Measurements from ENCODE around the gene SLC35B2. TPM values are rescaled to one million over a fixed set of nuclear protein-coding genes. Genes with fewer than 3 reads are reported as not detected.

SLC35B2 gene
- polyA plus RNA-seq, 1 experiment, result 145 TPM

DNA sequence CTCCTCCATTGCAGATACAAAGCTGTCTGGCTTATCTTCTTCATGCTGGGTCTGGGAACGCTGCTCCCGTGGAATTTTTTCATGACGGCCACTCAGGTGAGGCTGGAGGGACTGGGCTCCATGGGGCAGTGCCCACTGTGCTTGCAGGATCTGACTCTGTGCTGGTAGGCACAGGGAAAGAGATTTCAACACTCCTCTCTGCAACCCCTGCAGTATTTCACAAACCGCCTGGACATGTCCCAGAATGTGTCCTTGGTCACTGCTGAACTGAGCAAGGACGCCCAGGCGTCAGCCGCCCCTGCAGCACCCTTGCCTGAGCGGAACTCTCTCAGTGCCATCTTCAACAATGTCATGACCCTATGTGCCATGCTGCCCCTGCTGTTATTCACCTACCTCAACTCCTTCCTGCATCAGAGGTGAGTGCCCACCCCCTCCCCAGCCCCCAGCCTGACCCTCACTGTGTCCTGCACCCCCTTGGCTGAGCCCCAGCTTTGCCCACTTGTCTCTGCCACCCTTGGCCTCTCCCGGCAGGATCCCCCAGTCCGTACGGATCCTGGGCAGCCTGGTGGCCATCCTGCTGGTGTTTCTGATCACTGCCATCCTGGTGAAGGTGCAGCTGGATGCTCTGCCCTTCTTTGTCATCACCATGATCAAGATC is 27.8 kb downstream of the SLC35B2 start:
- POLR2A ChIA-PET, result no interaction called here
- Histone ChIP-seq H3K36me3 (ENCODE audit: control insufficient read depth, insufficient read depth, low read length) (no peaks in the 10 kb centered on the region; the same call in 1 of the 2 replicates), H3K27me3 (ENCODE audit: control insufficient read depth, insufficient read depth, low read length) (no peaks in the 10 kb centered on the region), H3K4me3 (ENCODE audit: low read depth, low read length) (no peak overlapping the region)
- DNase-seq (ENCODE audit: low read depth), result no peak
- CTCF ChIA-PET, result interaction anchor here (1.3 kb wide), 1 partner anchor 25 kb away, joined by 5 read pairs; no protein-coding TSS in a partner anchor
- TF ChIP-seq, protein P1, sequence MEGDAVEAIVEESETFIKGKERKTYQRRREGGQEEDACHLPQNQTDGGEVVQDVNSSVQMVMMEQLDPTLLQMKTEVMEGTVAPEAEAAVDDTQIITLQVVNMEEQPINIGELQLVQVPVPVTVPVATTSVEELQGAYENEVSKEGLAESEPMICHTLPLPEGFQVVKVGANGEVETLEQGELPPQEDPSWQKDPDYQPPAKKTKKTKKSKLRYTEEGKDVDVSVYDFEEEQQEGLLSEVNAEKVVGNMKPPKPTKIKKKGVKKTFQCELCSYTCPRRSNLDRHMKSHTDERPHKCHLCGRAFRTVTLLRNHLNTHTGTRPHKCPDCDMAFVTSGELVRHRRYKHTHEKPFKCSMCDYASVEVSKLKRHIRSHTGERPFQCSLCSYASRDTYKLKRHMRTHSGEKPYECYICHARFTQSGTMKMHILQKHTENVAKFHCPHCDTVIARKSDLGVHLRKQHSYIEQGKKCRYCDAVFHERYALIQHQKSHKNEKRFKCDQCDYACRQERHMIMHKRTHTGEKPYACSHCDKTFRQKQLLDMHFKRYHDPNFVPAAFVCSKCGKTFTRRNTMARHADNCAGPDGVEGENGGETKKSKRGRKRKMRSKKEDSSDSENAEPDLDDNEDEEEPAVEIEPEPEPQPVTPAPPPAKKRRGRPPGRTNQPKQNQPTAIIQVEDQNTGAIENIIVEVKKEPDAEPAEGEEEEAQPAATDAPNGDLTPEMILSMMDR (IDR thresholded peaks at IDR 0.05; ENCODE audit: insufficient read depth, low read depth, low read length), result no peak

DNA sequence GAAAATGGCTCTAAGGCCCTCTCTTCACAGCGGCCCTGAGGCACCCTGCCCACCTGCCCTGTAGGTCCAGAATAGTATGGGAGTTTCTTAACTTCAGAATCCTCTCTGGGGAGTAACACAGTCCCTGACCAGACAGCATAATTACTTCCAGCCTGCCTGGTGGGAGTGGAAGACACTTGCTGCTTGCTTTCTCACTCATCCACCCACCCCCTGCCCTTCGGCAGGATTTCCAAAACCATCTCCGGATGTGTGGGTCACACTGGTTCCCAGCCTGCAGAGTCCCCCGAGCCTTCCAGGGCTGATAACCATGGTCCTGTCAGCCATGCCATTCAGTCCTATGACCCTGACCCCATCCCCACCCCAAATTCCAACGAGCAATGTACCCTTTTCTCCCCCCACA is 28.5 kb downstream of the SLC35B2 start:
- no peak for DNase-seq (ENCODE audit: low read depth)
- POLR2A ChIA-PET, result no interaction called here

DNA sequence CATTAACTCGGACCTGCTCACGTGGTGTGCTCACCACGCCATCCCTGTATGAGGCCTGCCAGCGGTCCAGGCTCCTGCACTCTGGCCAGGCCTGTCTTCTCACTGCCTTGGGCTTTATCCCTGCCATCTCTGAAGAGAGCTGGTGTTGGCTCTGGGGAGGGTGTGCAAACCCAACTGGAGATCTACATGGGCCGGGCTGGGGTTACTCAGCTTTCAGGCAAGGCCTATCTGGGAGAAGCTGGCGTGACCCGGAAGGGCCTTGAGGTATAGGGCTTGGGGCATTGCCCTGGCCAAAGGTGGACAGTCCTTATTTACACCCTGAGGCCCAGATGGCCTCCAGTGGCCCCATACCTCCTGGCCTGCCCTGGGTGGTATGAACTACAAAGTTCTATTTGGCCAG is 28.9 kb downstream of the SLC35B2 start:
- TF ChIP-seq, protein P1 (IDR thresholded peaks at IDR 0.05; ENCODE audit: insufficient read depth, low read depth, low read length), result no peak
- ChIA-PET CTCF (interaction anchor here (0.7 to 1.9 kb wide), 3 partner anchors 8 to 56 kb away, joined by 3 to 9 read pairs (median 6); no protein-coding TSS in a partner anchor), POLR2A (no interaction called here)
- Histone ChIP-seq H3K27me3 (ENCODE audit: control insufficient read depth, insufficient read depth, low read length) (no peaks in the 10 kb centered on the region), H3K4me3 (ENCODE audit: low read depth, low read length) (no peak overlapping the region), H3K36me3 (ENCODE audit: control insufficient read depth, insufficient read depth, low read length) (no peaks in the 10 kb centered on the region; the same call in 1 of the 2 replicates)
- no peak for DNase-seq (ENCODE audit: low read depth)

More for the DNA sequence above, 28.5 kb downstream of the SLC35B2 start:
- TF ChIP-seq, protein P1 (IDR thresholded peaks at IDR 0.05; ENCODE audit: insufficient read depth, low read depth, low read length), result no peak
- H3K4me3 ChIP-seq (ENCODE audit: low read depth, low read length), result no peak overlapping the region
- no peaks in the 10 kb centered on the region for H3K27me3 ChIP-seq (ENCODE audit: control insufficient read depth, insufficient read depth, low read length)
- no peaks in the 10 kb centered on the region; the same call in 1 of the 2 replicates for H3K36me3 ChIP-seq (ENCODE audit: control insufficient read depth, insufficient read depth, low read length)
- CTCF ChIA-PET, result interaction anchor here (1.5 kb wide), 1 partner anchor 56 kb away, joined by 6 read pairs; no protein-coding TSS in a partner anchor

GRCh38 chr6:44228031-44228430 is 29.3 kb downstream of the SLC35B2 start:
- Histone ChIP-seq H3K36me3 (ENCODE audit: control insufficient read depth, insufficient read depth, low read length) (no peaks in the 10 kb centered on the region; the same call in 1 of the 2 replicates), H3K4me3 (ENCODE audit: low read depth, low read length) (no peak overlapping the region), H3K27me3 (ENCODE audit: control insufficient read depth, insufficient read depth, low read length) (no peaks in the 10 kb centered on the region)
- ChIA-PET POLR2A (no interaction called here), CTCF (interaction anchor here (0.7 to 1.9 kb wide), 4 partner anchors 9 to 55 kb away, joined by 3 to 9 read pairs (median 4); partner anchors contain the start of gene SLC35B2)
- TF ChIP-seq, protein P1 (IDR thresholded peaks at IDR 0.05; ENCODE audit: insufficient read depth, low read depth, low read length), result no peak
- no peak for DNase-seq (ENCODE audit: low read depth)

GRCh38 chr6:44227148-44227793 is 30.1 kb downstream of the SLC35B2 start:
- POLR2A ChIA-PET, result no interaction called here
- TF ChIP-seq, protein P1 (IDR thresholded peaks at IDR 0.05; ENCODE audit: insufficient read depth, low read depth, low read length), result no peak
- no peaks in the 10 kb centered on the region for H3K27me3 ChIP-seq (ENCODE audit: control insufficient read depth, insufficient read depth, low read length)
- CTCF ChIA-PET, result interaction anchor here (0.9 to 1.9 kb wide), 3 partner anchors 9 to 55 kb away, joined by 3 to 9 read pairs (median 6); partner anchors contain the start of gene SLC35B2
- no peak for DNase-seq (ENCODE audit: low read depth)
- no peaks in the 10 kb centered on the region for H3K36me3 ChIP-seq (ENCODE audit: control insufficient read depth, insufficient read depth, low read length)
- no peak overlapping the region for H3K4me3 ChIP-seq (ENCODE audit: low read depth, low read length)
